Gastroesophageal sphincter (tissue), 3 donors: ENCODE measurements around the gene IPCEF1.

Experiments
- POLR2AphosphoS5 ChIP-seq: sonication (generic); formaldehyde crosslinking; IDR thresholded peaks from one replicate; pipeline ENCODE4 v1.6.1; 2017; ENCODE audit warnings: antibody characterized with exemption
- TF ChIP-seq, protein P1 (sequence below), 4 experiments: fragments of 200-600 bp in 2 of 4; fragments of 450-650 bp in 2 of 4; sonication (generic) in 1 of 4; IDR thresholded peaks; one replicate each; pipeline ENCODE4 v1.5.1; 2017 to 2019; ENCODE audit warnings: antibody characterized with exemption in 4 of 4, mild to moderate bottlenecking in 2 of 4, moderate library complexity in 2 of 4

DNA sequence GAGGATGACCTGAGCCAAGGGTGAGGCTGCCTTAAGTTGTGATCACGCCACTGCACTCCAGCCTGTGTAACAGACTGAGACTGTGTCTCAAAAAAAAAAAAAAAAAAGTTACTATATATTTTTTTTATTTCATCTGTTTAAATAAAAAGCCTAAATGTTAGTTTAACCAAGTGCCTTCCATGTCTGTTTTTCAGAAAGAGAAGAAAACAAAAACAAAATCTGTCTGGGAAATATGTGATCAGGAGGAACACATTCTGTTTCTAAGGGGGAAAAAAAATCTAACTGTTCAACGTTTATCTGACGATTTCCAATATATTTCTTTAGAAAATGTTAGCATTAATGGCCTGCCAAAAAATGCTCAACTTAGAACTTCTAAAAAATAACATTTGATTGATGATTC, 147.0 kb downstream of the IPCEF1 start:
- TF ChIP-seq, protein P1, sequence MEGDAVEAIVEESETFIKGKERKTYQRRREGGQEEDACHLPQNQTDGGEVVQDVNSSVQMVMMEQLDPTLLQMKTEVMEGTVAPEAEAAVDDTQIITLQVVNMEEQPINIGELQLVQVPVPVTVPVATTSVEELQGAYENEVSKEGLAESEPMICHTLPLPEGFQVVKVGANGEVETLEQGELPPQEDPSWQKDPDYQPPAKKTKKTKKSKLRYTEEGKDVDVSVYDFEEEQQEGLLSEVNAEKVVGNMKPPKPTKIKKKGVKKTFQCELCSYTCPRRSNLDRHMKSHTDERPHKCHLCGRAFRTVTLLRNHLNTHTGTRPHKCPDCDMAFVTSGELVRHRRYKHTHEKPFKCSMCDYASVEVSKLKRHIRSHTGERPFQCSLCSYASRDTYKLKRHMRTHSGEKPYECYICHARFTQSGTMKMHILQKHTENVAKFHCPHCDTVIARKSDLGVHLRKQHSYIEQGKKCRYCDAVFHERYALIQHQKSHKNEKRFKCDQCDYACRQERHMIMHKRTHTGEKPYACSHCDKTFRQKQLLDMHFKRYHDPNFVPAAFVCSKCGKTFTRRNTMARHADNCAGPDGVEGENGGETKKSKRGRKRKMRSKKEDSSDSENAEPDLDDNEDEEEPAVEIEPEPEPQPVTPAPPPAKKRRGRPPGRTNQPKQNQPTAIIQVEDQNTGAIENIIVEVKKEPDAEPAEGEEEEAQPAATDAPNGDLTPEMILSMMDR (IDR thresholded peaks at IDR 0.05) = no peak
- TF ChIP-seq POLR2AphosphoS5 = no peak
